NCI-H226 (cell line): ENCODE data around the gene MYO18B.

Source experiments
- DNase-seq: peaks from one replicate; pipeline ENCODE4 v3.0.0-alpha.2; 2015

The MYO18B gene

GRCh38 chr22:25853501-25854284, 111.7 kb downstream of the MYO18B start:
- no peak for DNase-seq

- no peak for DNase-seq
Measured at GRCh38 chr22:25869771-25870170, 127.8 kb downstream of the MYO18B start.

- no peak for DNase-seq
Measured at GRCh38 chr22:25874327-25874726, 132.3 kb downstream of the MYO18B start.

GRCh38 chr22:25875461-25875860, 133.5 kb downstream of the MYO18B start:
- DNase-seq, result no peak

GRCh38 chr22:25876871-25877270, 134.9 kb downstream of the MYO18B start:
- no peak for DNase-seq

GRCh38 chr22:25878933-25879332, 136.9 kb downstream of the MYO18B start:
- no peak for DNase-seq

GRCh38 chr22:25880524-25880923, 138.5 kb downstream of the MYO18B start:
- DNase-seq, result no peak

- DNase-seq, result no peak
Measured at GRCh38 chr22:25881210-25881755, 139.3 kb downstream of the MYO18B start.

GRCh38 chr22:25882360-25882759, 140.4 kb downstream of the MYO18B start:
- DNase-seq, result no peak

- DNase-seq, result no peak
Measured at GRCh38 chr22:25883482-25884033, 141.6 kb downstream of the MYO18B start.

- no peak for DNase-seq
Measured at GRCh38 chr22:25884121-25884520, 142.1 kb downstream of the MYO18B start.

- no peak for DNase-seq
Measured at GRCh38 chr22:25888399-25889054, 146.5 kb downstream of the MYO18B start.

- DNase-seq, result no peak
Measured at GRCh38 chr22:25890651-25891050, 148.7 kb downstream of the MYO18B start.

GRCh38 chr22:25892678-25893077, 150.7 kb downstream of the MYO18B start:
- DNase-seq, result no peak

- no peak for DNase-seq
Measured at GRCh38 chr22:25895678-25896077, 153.7 kb downstream of the MYO18B start.

GRCh38 chr22:25896098-25896497, 154.1 kb downstream of the MYO18B start:
- no peak for DNase-seq

GRCh38 chr22:25896592-25896991, 154.6 kb downstream of the MYO18B start:
- DNase-seq, result no peak

GRCh38 chr22:25898707-25899365, 156.8 kb downstream of the MYO18B start:
- DNase-seq, result no peak

- DNase-seq, result no peak
Measured at GRCh38 chr22:25899566-25899965, 157.6 kb downstream of the MYO18B start.

- DNase-seq, result no peak
Measured at GRCh38 chr22:25900390-25900789, 158.4 kb downstream of the MYO18B start.

GRCh38 chr22:25900880-25901279, 158.9 kb downstream of the MYO18B start:
- no peak for DNase-seq

- no peak for DNase-seq
Measured at GRCh38 chr22:25902402-25902801, 160.4 kb downstream of the MYO18B start.

GRCh38 chr22:25903294-25903693, 161.3 kb downstream of the MYO18B start:
- no peak for DNase-seq
